WERI-Rb-1 (cell line): ENCODE results near the gene KRTAP2-3.

Source experiments
- DNase-seq: peaks from one replicate; pipeline ENCODE4 v3.0.0-alpha.2; 2020
- H3K27ac ChIP-seq: fragments of 250-450 bp; sonication (Bioruptor Pico); 2 replicates; pipeline ENCODE4 v1.5.1; 2020; ENCODE audit warnings: mild to moderate bottlenecking, moderate library complexity
- H3K27me3 ChIP-seq: fragments of 250-450 bp; sonication (Bioruptor Pico); 2 replicates; pipeline ENCODE4 v1.5.1; 2021; ENCODE audit warnings: mild to moderate bottlenecking, low read depth, moderate library complexity; ENCODE audit not compliant: insufficient read depth, severe bottlenecking
- H3K36me3 ChIP-seq: fragments of 250-450 bp; sonication (Bioruptor Pico); 2 replicates; pipeline ENCODE4 v1.5.1; 2020; ENCODE audit warnings: mild to moderate bottlenecking, moderate library complexity
- H3K4me3 ChIP-seq: 2 replicates; pipeline ENCODE4 v1.5.1; 2011; ENCODE audit warnings: low read depth, mild to moderate bottlenecking, control low read depth, low read length
- H3K9me3 ChIP-seq: fragments of 250-450 bp; sonication (Bioruptor Pico); 2 replicates; pipeline ENCODE4 v1.5.1; 2021; ENCODE audit warnings: mild to moderate bottlenecking, moderate library complexity; ENCODE audit not compliant: severe bottlenecking
- TF ChIP-seq, protein P1 (sequence below): IDR thresholded peaks from 2 replicates; pipeline ENCODE4 v1.5.1; 2011; ENCODE audit warnings: low read depth, mild to moderate bottlenecking, control low read depth, inconsistent platforms, low read length

The KRTAP2-3 gene

GRCh38 chr17:41012326-41013120 lies 47.4 kb downstream of the KRTAP2-3 start:
- H3K27me3 ChIP-seq, result no peaks in the 10 kb centered on the region
- H3K4me3 ChIP-seq, result no peak overlapping the region
- TF ChIP-seq, protein P1, sequence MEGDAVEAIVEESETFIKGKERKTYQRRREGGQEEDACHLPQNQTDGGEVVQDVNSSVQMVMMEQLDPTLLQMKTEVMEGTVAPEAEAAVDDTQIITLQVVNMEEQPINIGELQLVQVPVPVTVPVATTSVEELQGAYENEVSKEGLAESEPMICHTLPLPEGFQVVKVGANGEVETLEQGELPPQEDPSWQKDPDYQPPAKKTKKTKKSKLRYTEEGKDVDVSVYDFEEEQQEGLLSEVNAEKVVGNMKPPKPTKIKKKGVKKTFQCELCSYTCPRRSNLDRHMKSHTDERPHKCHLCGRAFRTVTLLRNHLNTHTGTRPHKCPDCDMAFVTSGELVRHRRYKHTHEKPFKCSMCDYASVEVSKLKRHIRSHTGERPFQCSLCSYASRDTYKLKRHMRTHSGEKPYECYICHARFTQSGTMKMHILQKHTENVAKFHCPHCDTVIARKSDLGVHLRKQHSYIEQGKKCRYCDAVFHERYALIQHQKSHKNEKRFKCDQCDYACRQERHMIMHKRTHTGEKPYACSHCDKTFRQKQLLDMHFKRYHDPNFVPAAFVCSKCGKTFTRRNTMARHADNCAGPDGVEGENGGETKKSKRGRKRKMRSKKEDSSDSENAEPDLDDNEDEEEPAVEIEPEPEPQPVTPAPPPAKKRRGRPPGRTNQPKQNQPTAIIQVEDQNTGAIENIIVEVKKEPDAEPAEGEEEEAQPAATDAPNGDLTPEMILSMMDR, result no peak
- H3K36me3 ChIP-seq, result no peaks in the 10 kb centered on the region
- H3K27ac ChIP-seq, result peak overlapping the region; percentile 68
- H3K9me3 ChIP-seq, result no peaks in the 10 kb centered on the region
- peak; percentile 49 for DNase-seq

DNA sequence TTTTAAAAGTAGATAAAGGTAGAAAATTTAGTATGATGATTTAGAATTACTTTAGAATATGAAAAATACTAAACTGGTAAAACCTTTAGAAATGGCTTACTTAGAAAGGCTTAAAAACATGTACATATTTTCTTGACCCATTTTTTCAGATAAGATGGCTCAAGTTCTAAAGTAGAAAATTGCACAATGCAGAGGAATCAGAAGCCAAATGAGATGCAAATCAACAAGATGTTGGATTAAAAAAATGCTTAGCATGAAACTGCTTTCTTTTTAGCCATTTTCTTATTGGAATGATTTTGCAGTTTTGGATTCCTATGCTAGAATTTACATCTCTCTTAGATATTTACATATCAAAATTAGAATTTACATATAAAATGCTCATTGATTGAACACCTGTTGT lies 49.5 kb downstream of the KRTAP2-3 start:
- Histone ChIP-seq H3K27me3 (no peaks in the 10 kb centered on the region), H3K9me3 (no peaks in the 10 kb centered on the region), H3K27ac (no peak overlapping the region), H3K4me3 (no peak overlapping the region), H3K36me3 (no peaks in the 10 kb centered on the region)
- no peak for DNase-seq
- TF ChIP-seq, protein P1, result no peak

DNA sequence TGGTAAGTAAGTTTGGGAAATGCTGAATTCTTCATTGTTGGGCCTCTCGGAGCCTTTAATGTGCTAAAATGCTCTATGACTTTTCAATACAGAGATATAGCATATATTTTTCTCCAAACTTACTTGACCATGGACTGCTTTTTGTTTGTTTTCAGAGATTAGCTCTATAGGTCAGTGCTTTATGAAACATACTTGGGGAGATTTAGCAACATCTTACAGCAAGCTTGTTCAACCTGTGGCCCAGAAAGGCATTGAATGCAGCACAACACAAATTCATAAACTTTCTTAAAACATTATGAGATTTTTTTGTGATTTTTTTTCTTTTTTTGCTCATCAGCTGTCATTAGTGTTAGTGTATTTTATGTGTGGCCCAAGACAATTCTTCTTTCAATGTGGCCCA lies 50.0 kb downstream of the KRTAP2-3 start:
- TF ChIP-seq, protein P1, result no peak
- H3K36me3 ChIP-seq, result no peaks in the 10 kb centered on the region
- no peaks in the 10 kb centered on the region for H3K9me3 ChIP-seq
- no peak for DNase-seq
- H3K4me3 ChIP-seq, result no peak overlapping the region
- H3K27ac ChIP-seq, result no peak overlapping the region
- no peaks in the 10 kb centered on the region for H3K27me3 ChIP-seq

DNA sequence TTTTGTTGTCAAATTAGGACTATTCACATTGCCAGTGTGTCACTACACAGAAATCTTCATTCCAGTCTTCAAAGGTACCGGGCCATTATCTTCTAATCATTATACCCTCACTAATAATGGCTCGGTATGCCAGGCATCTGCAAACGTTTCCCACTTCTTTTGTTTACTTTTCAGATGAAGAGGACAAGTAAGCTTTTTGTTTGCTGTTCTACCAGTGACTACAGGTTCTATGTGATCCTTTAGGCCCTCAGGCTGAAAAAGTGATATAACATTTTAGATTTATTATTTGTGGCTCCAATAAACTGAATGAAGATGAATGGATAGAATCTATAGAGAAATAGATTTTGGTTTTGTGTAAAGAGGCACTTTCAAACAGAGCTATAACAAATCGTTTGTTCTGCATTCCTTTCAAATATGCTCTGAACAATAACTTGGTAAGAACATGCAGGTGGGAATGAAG lies 50.6 kb downstream of the KRTAP2-3 start:
- TF ChIP-seq, protein P1, result no peak
- H3K36me3 ChIP-seq, result no peaks in the 10 kb centered on the region
- no peak overlapping the region for H3K4me3 ChIP-seq
- H3K27me3 ChIP-seq, result no peaks in the 10 kb centered on the region
- peak overlapping the region; percentile 51 for H3K27ac ChIP-seq
- no peak for DNase-seq
- H3K9me3 ChIP-seq, result no peaks in the 10 kb centered on the region
